Tibial nerve (tissue), 4 donors: ENCODE results near the gene MLST8.

Experiments used
- EP300 ChIP-seq, 2 donors: sonication (generic); formaldehyde crosslinking; IDR thresholded peaks; one replicate each; pipeline ENCODE4 v1.6.1; 2017; ENCODE audit warnings: antibody characterized with exemption in 2 of 2, mild to moderate bottlenecking in 1 of 2
- POLR2A ChIP-seq, 2 donors: fragments of 450-650 bp; IDR thresholded peaks; one replicate each; pipeline ENCODE4 v1.6.1; 2017; ENCODE audit warnings: antibody characterized with exemption in 2 of 2, mild to moderate bottlenecking in 2 of 2, moderate library complexity in 2 of 2
- TF ChIP-seq, protein P1 (sequence below), 5 experiments: fragments of 200-600 bp in 3 of 5; fragments of 450-650 bp in 2 of 5; sonication (generic) in 3 of 5; IDR thresholded peaks; one replicate each; pipeline ENCODE4 v1.5.1; 2016 to 2019; ENCODE audit warnings: antibody characterized with exemption in 5 of 5, mild to moderate bottlenecking in 3 of 5, moderate library complexity in 2 of 5

DNA sequence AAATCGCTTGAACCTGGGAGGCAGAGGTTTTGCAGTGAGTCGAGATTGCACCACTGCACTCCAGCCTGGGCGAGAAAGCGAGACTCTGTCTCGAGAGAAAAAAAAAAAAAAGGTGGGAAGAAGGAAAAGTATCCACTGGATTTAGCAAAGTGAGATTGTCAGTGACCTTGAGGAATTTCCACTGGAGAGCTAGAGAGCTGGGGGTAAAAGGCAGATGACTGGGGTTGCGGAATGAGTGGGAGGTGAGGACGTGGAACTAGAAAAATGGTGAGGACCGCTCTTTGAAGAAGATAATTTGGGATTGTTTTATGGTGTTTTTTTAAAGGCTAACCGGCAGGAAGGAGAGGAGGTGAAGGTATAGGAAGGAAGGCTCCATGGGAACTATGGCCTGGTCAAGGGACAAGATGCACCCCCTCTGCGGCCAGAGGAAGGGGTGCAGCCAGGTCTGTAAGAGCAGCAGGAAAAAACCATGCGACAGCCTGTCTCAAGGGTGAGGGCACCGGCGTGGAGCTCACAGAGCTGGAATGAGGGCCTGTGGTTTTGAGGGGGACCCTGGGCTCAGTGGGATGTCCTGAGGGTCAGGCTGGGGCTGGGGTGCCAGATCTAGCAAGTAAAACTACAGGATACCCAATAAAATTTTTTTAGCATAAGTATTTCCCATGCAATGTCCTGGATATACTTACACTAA lies 694 bp upstream of the MLST8 start:
- TF ChIP-seq POLR2A (IDR thresholded peaks at IDR 0.05), result no peak
- TF ChIP-seq, protein P1, sequence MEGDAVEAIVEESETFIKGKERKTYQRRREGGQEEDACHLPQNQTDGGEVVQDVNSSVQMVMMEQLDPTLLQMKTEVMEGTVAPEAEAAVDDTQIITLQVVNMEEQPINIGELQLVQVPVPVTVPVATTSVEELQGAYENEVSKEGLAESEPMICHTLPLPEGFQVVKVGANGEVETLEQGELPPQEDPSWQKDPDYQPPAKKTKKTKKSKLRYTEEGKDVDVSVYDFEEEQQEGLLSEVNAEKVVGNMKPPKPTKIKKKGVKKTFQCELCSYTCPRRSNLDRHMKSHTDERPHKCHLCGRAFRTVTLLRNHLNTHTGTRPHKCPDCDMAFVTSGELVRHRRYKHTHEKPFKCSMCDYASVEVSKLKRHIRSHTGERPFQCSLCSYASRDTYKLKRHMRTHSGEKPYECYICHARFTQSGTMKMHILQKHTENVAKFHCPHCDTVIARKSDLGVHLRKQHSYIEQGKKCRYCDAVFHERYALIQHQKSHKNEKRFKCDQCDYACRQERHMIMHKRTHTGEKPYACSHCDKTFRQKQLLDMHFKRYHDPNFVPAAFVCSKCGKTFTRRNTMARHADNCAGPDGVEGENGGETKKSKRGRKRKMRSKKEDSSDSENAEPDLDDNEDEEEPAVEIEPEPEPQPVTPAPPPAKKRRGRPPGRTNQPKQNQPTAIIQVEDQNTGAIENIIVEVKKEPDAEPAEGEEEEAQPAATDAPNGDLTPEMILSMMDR (IDR thresholded peaks at IDR 0.05), result no peak
- no peak for TF ChIP-seq EP300 (IDR thresholded peaks at IDR 0.05)
